HUDEP-2 (cell line): ENCODE measurements around the gene LARGE1.
A peak's percentile ranks its signal among the peaks of the same experiment; 100 is the strongest.

Source experiments
- DNase-seq, 76 experiments: peaks; one replicate each; lab custom pipeline; 2025; ENCODE audit not compliant: unreplicated experiment in 76 of 76; lab: John Stamatoyannopoulos, UW

The LARGE1 gene

DNA sequence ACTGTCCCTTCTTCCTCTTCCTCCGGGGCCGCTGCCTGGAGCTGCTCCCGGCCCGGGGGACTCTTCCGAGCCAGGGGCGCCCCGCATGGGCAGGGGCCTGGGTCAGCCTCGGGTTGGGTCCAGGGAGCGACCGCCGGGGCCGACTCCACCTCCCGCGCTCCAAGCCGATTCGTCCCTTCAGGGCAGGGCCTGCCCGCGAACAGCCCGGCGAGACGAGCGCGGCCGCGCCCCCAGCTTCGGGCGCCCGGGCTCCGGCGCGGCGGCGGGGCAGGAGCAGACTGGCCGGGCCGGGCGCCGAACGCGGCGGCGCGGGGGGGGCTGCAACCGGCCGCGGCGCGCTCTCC lies at the start of gene LARGE1:
Gene LARGE1 (minus strand): TSS at position 280 of the 344 bp plus-strand sequence.
- no peak for DNase-seq

DNA sequence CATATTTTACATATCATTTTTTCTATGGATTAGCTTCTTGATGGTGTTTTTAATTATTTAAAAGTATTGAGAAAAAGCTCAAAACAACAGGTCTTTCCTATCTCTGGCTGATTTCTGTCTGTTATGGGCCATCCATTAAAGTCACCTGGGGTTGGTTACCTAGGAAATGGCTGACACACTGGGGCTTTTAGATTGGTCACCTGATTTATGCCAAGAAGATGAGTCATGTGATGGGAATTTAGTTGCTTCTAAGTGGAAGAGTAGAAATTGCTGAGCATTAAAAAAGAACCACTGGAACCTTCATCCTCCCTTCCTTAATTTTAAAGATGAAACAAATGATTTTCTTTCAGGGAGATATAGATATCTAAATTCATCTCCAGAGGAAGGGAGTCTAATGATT lies 48.8 kb upstream of the LARGE1 start:
- DNase-seq: no peak

DNA sequence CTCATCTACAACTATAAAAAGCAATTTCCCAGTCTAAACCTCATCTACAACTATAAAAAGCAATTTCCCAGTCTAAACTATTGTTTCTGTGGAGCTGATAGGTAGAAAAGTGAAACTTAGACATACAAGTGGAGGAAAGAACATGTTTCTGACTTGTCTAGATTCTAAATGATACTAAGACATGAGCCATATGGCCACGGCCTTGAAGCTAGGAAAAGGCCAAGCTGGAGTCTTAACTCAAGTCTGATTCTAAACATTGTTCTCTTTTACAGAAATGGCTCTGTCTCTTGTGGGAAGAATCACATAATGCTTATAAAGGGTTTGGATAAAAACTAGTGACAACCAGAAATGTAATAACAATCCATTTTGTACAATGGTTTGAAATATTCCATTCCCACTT lies 43.8 kb upstream of the LARGE1 start:
- DNase-seq: no peak

DNA sequence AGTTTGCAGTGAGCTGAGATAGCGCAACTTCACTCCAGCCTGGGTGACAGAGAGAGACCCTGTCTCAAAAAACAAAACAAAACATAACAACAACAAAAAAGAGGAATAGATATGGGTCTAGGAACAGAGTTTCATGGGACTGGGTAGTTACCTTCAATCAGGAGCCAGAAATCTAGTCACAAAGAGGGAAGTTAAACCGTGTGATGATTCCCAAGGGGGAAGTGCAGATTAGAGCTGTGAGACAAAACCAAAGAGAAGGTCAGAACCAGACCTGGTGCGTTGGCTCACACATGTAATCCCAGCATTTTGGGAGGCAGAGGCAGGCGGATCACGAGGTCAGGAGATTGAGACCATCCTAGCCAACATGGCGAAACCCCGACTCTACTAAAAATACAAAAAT lies 42.1 kb upstream of the LARGE1 start:
- DNase-seq: no peak

DNA sequence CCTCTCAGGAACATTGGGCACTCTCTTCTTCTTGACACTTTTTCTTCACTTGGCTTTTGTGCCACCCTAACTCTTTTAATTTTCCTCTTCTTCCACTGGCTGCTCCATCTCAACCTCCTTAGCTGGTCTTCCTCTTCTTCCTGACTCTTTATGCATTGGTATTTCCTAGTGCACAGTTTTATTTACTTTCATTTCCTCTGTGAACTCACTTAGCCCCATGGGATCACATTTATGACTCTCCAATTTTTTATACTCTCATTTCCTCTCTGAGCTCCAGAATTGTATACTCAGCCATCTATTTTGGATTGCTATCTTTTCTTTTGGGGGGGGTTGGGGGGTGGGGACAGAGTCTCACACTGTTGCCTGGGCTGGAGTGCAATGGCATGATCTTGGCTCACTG lies 38.5 kb upstream of the LARGE1 start:
- no peak for DNase-seq

DNA sequence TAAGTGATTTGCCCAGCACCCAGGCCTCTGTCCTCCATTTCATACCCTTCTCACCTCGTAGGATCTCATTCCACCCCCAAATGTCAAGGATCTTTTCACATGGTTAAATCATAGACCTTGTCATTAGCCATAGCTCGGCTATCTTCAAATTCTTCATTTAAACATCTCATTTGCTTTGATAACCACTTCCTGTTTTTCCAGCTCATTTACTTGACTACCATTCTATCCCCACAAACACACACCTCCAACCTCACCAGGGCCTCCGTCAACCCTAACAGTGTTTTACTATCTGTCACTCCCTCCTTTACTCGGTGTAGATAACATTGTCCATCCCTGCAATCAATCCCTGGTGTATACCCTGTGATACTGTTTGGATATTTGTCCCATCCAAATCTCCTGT lies 36.8 kb upstream of the LARGE1 start:
- DNase-seq: no peak

DNA sequence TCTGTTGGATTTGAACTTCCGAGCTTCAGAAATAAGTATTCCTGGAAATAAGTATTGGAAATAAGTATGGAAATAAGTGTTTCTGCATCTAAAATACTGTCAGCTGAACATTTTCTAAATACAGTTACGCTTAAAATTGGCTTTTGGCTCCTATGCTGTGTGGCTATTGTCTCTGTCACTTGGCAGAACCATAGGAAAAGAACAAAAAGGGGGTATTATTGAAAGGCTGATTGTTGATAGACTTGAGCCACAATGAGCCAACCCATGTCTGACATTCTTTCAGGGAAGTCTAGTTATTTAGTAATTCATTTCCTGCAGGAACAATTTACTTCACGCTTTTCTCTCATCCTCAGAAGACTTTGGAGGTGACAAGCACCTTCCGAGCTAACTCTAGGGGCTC lies 32.5 kb upstream of the LARGE1 start:
- DNase-seq: no peak

DNA sequence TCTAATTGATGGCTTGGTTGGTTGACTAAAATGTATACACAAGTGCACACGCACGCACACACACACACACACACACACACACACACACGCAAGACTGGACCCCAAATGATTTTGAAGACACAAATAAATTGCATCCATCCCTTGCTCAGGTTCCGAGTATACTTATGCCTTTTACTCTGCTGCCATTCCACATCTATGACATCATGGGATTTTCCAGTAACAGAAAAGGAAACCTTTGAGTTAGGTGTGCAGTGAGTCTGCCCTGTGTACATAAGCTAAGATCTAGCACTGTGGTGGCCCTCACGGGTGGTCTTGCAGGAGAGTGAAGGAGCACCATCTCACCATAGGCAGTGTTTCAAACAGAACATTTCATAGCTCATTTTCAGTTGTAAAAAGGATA lies 20.5 kb upstream of the LARGE1 start:
- DNase-seq: no peak

DNA sequence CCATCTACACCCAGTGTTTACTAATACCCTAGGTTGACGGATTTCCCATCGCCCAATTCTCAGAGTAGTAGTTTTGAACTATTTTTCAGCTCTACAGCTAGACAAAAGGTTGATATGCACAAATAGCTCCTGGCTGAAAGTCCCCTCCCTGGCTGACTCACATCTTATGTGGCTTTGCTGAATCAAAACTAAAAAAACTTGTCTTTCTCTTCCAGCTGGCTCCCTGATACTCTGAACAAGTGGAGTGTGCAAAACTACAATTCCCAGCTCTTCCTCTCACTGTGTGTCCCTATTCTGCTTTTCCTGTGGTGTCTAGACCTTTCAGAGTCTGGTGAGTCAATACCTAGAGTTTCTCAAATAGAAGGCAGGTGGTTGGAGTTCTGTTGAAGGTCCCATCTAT lies 12.7 kb upstream of the LARGE1 start:
- no peak for DNase-seq

DNA sequence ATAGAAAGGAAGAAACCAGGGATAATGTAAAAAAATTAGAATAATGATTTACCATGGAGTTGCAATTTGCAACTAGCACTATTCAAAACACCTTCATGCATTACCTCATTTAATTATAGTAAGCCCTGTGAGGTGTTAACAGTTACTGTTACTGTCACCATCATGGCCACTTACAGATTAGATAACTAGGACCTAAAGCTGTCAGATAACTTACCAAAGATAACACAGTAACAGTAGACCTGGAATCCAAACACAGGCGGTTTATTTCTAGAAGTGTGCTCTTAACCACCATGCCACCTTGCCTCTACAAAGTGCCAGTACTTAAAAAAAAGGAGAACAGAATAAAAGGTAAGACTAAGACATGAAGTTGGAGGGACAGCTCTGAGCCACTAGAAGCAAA lies 11.1 kb upstream of the LARGE1 start:
- no peak for DNase-seq

DNA sequence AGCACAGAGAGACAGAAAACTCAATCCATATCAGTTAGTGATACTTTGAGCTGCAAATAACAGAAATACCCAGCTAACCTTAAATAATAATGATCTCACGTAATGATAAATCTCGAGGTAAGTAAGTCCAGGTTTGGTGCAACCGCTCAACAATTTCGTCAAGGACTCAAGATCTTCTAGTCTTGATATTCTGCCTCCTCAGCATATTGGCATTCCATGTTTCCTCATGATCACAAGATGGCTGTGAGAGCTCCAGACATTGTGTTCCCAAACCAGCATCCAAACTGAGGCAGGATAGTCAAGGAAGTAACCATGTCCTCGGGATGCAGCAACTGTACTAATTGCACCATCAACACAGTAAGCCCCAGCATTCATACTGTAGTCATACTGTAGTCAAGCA lies 7.5 kb upstream of the LARGE1 start:
- no peak for DNase-seq

DNA sequence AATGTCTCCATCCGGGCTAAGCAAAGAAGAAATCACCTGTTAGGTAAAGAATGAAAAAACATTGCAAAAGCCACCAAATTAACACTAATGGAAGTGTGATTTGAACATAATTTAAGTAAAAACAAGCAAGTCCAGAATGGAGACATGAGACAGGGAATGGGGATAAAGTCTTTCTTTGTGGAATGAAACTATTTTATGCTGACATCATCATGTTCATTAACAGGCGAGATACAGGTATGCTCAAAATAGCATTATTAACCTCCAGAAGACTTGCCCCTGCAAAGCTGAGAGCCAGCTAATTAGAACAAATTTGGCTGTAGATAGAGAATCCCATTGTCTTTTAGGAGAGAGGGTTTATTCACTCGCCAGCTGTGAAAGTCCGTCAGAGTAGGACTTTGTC lies 4.9 kb upstream of the LARGE1 start:
- no peak for DNase-seq

DNA sequence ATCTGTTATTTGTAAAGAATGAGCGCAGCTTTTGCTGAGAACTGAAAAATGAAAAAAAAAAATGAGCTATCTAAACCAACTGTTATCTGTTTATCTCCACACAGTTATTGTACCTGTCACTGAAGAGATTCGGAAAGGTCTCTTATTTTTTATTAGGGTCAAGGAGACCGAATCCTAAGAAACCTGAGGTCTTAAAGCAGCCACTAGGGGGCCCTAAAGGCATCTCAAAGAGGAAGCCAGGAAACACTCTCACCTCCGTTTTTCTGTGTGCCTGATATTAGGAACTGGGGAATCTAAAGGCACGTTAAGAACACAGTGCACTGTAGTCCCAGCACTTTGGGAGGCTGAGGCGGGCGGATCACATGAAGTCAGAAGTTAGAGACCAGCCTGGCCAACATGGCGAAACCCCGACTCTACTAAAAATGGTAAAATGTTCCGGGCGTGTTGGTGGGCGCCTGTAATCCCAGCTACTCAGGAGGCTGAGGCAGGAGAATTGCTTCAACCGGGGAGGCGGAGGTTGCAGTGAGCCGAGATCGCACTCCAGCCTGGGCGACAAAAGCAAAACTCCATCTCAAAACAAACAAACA lies 3.5 kb upstream of the LARGE1 start:
- DNase-seq: peak in 24 of 76 experiments; percentile 2 to 32 (median 10)

DNA sequence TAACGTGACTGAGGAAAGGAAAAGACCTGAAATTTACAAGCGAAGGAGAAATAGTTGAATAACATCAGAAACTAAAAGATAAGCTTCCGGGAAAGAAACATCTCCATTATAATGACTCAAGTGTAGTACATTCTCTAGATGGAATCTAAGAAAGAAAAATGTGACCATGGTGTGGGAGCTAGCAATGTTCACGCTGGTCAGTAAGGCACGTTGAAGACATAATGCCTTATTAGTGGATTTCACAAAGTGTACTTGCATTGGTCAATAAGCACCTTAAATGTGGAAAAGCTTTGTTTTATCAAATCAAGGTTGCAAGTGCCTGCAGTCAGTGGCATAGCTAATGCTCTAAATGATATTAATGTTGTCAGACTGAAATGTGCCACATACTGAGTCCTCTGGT lies 2.8 kb upstream of the LARGE1 start:
- no peak for DNase-seq

DNA sequence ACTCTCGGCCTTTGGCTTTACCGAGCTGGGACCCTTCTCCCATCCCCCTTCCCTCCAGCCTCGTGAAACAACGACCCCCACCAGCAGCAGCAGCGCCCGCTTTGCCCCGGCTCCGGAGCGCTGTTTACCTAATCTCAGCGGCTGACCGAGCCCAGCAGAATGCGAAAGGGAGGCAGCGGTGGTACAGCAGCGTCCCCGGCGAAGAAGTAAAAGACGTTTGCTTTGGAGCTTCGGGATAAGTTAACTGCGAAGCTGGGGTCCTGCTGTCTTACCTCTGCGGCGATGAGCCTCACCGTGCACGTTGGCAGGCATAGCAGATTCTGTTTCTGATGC lies 2.0 kb upstream of the LARGE1 start:
- no peak for DNase-seq

DNA sequence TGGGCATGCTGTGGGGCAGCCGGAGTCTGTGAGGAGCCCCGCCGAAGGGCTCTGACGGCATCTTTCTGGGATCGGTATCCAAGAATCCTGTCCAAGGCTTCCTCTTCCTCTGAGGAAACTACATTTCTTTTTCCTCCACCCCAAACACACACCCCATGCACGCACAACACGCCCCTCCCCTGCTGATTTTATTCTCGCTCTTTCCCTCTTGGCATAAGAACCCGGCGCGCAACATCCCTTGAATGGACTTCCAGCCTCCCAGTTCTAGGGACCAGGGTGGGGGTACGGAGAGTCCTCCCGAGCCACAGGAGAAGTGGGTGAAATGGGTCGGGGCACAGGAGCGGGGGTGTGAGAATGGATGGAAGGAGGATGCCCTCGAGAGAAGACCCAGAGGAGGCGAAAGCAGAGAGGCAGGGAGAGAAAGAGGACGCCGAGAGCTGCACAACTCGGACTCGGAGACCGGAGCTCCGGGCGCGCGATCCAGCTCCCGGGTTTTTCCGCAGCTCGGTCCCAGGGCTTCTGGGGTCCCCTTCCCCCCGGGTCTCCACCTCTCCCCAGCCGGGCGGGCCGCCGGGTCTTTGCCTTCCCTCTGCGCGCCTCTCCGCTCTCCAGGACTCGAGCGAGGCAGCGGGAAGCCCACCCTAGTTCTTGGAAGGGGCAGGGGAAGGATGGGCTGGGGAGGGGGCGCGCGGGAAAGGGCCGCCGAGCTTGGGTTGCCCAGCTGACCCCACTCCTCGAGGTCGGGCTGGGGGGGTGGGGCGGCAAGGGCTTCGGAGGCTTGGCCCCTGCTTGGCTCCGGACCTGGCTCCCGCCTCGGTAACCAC lies 1.5 kb upstream of the LARGE1 start:
- no peak for DNase-seq

DNA sequence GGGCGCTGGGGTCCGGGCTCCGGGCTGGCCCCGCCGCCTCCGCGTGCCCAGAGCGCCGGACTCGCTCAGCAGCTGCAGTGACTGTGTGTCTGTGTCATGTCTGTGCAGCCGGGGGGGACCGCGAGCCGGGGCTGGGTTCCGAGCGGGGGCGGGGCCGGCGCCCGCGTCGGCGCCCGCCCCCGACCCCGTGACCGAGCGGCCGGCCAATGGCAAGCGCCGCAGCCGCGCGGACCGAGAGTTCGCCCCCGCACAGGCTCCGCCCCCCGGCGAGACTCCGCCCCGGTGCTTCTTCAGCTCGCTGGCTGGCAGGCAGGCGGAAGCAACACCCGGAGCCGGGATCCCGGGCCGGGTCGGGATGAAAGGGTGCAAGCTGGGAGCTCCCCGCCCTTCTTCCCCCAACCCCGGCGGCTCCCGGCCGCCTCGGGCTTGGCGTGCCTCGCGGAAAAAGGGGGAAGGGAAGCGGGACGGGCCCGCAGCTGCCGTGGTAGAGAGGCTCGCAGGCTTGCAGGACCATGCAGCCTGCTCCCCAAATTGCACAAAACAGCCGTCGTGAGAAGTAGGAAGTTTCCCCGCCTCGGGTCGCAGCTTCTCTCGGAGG lies 750 bp upstream of the LARGE1 start:
- peak in 58 of 76 experiments; percentile 0 to 89 (median 66) for DNase-seq

DNA sequence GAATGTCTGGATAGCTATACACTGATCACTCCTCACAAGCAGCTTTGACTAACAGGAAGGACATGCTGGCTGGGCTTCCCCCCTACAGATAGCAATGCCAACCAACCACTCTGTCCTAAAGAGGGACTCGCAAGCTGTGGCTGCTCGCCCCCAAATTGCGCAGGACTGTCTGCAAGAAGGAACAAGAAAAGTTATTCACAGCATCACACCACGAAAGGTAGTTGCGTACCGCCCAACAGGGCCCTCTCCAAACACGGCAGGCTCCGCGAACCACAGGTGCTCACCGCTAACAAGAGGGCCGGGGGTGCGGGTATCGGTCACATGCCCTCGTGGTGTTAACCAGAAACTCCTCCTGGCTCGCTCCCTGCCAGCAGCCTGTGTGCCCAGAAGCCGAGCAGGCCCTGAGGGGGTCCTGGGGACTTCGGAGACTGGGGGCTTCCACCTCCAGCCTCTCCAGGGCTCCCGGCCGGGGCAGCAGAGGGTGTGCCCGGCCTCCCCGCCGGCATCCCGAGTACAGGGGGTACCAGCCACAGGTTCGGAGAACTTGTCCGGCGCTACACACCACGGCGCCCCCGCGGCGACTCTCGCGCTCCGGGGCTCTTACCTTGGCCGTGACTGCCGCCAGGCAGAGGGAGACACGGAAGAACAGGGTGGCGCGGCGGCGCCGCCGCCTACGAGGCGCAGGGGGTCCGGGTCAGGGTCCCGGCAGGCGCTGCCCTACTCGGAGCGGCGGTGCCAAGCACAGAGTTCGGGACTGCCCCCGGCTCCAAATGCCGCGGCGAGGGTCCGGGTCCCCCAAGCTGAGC lies 682 bp downstream of the LARGE1 start:
- no peak for DNase-seq

DNA sequence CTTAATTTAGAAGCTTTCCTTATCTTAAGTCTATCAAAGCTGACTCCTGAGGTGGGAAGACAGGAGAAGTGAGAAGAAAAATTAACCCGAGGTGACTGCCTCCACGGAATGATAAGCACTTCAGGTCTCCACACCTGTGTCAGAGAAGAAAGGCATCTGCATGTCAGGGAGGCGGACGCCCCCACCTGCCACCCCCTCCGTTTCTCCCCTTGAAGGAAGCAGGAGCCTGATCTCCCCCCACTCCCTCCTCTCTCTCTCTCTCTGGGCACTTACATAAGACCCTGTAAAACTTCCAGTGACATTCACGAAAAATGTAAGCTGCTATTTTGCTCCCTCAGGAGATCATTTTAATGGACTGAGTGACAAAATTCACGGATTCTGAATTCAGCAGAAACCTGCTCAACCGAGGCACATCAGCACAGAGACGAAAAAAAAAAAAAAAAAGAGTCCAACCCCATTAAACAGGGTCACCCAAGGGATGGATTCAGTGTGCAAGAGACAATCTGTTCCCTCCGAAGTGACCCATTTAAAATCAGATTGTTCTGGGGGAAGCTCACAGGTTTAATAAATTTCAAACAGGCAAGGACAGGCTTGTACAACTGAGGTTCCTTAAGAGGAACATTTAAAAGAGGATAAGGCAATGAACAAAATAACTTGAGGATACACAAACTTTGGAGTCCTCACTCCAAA lies 1.5 kb downstream of the LARGE1 start:
- DNase-seq: no peak

DNA sequence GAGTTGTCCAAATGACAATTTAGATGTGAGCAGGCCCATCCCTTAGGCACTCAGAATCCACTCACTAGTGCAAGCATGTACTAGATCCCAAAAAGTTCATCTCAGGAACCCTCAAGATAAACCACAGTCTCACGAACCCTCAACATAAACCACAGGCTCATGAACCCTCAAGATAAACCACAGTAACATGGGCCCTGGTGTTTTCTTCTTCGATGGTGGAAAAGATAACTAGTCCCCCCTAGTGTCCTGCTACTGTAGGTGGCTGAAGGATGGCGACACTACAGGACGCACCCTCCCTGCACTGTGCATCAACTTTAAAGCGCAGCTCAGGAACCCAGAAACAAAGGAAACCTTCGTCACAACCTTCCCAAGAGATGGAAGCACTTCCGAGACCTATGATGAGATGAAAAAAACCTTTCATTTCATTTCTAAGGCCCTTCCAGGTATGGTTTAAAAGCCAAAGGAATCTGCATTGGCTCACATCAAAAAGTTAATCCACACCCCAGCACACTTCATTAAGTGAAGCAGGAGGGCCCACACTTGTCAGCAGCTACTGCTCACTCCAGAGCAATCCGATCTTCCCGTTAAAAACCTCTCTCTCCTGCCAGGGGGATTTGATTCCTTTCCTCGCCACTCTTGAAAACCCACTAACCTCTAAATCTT lies 2.4 kb downstream of the LARGE1 start:
- no peak for DNase-seq
